Cardiac muscle cell (in vitro differentiated cells and primary cell): ENCODE results near the gene GCNT2. TPM values are rescaled to one million over a fixed set of nuclear protein-coding genes. Genes with fewer than 3 reads are reported as not detected.

Experiments used
- polyA plus RNA-seq: library from polyadenylated mRNA; unstranded; fragments of >200 nt; fragmentation: Nextera tagmentation; extraction: Ambion mirVana; gene quantifications from 2 replicates; pipeline ENCODE4 v1.2.1, GENCODE V29; 2016
- total RNA-seq: library from RNA; depleted of rRNA; stranded (reverse); fragments of >200 nt; gene quantifications from 2 replicates; pipeline ENCODE4 v1.2.3, GENCODE V29; 2016

Gene GCNT2
- total and polyA plus RNA-seq, 2 experiments from 2014 or later: 21.4 to 27.3 TPM

Other genes with a start within 250 kb of the GCNT2 start
- gene TFAP2A, start 106.3 kb upstream of the GCNT2 start, total RNA-seq: not detected in 2 replicates
- gene TFAP2A, start 106.3 kb upstream of the GCNT2 start, polyA plus RNA-seq: 0.17 and 0.26 TPM in 2 replicates
- 2.1 and 10.9 TPM in 2 replicates for gene C6orf52, start 173.3 kb downstream of the GCNT2 start, total RNA-seq
- 3.6 and 7.2 TPM in 2 replicates for gene C6orf52, start 173.3 kb downstream of the GCNT2 start, polyA plus RNA-seq
- gene PAK1IP1, start 173.6 kb downstream of the GCNT2 start, total RNA-seq: 6.2 and 10.4 TPM in 2 replicates
- gene PAK1IP1, start 173.6 kb downstream of the GCNT2 start, polyA plus RNA-seq: 14.6 and 16.6 TPM in 2 replicates
- gene TMEM14C, start 201.7 kb downstream of the GCNT2 start, total RNA-seq: 141 and 220 TPM in 2 replicates
- gene TMEM14C, start 201.7 kb downstream of the GCNT2 start, polyA plus RNA-seq: 407 and 441 TPM in 2 replicates
- 77.0 and 143 TPM in 2 replicates for gene TMEM14B, start 226.5 kb downstream of the GCNT2 start, total RNA-seq
- 307 and 381 TPM in 2 replicates for gene TMEM14B, start 226.5 kb downstream of the GCNT2 start, polyA plus RNA-seq